ENCODE results near the gene ZNF69. TPM values are rescaled to one million over a fixed set of nuclear protein-coding genes. Genes with fewer than 3 reads are reported as not detected.

Gene ZNF69
- total and polyA plus RNA-seq, 2 of the 4 experiments (the other 2 are of a cell fraction) = 2.7 to 12.0 TPM

- Histone ChIP-seq H4K8ac (ENCODE audit: low read depth in 2 of 2, low read length in 2 of 2) (no peak overlapping the region), H3K4me2 (ENCODE audit: low read depth, low read length) (no peak overlapping the region), H2BK5ac (ENCODE audit: low read depth, low read length, poor library complexity, severe bottlenecking) (no peak overlapping the region), H4K20me1 (ENCODE audit: insufficient read depth, low read length) (no peaks in the 10 kb centered on the region), H3K9me3 (ENCODE audit: control insufficient read depth, insufficient read depth, low read length) (peaks cover 50% of the 10 kb centered on the region), H3K18ac (ENCODE audit: low read depth, low read length) (no peak overlapping the region), H3K4me3 (ENCODE audit: insufficient read depth, low read depth, low read length) (no peak overlapping the region), H3K4ac (ENCODE audit: low read depth, low read length) (no peak overlapping the region), H3K56ac (ENCODE audit: extremely low read depth, insufficient read depth, low read length) (no peak overlapping the region), H2BK20ac (ENCODE audit: low read depth, low read length) (no peak overlapping the region), H3K27me3 (ENCODE audit: control insufficient read depth, insufficient read depth, low read length) (no peaks in the 10 kb centered on the region), H3K14ac (replicated peaks; ENCODE audit: low read depth, low read length) (no peak overlapping the region), H4K91ac (ENCODE audit: insufficient read depth, low read depth, low read length) (no peak overlapping the region), H4K5ac (ENCODE audit: low read depth, low read length) (no peak overlapping the region), H3K9me1 (ENCODE audit: insufficient read depth, low read length) (no peaks in the 10 kb centered on the region), H2BK120ac (ENCODE audit: low read depth, low read length) (no peak overlapping the region), H3K36me3 (ENCODE audit: control insufficient read depth, insufficient read depth, low read length) (peaks cover 16% of the 10 kb centered on the region), H2AFZ (replicated peaks; ENCODE audit: low read length, poor library complexity) (no peak overlapping the region), H3K4me1 (ENCODE audit: control insufficient read depth, insufficient read depth, low read length) (no peaks in the 10 kb centered on the region), H3K23ac (ENCODE audit: low read depth, low read length) (no peak overlapping the region), H2AK9ac (replicated peaks; ENCODE audit: low read depth, low read length, poor library complexity) (no peak overlapping the region), H3K79me1 (ENCODE audit: low read depth in 1 of 2, low read length in 2 of 2) (peaks cover 14 to 26% of the 10 kb centered on the region in 2 experiments; a peak in 3 of 4 replicates), H3K9ac (ENCODE audit: low read depth, low read length) (no peak overlapping the region), H2BK15ac (ENCODE audit: low read depth, low read length) (no peak overlapping the region), H2AK5ac (ENCODE audit: low read depth, low read length) (no peak overlapping the region), H3K27ac (ENCODE audit: insufficient read depth, low read length) (no peak overlapping the region)
- ATAC-seq (ENCODE audit: low read depth) (no peak), DNase-seq (no peak)
- in situ Hi-C loops (cut with MboI; ENCODE audit: low sequenced_read_pairs) (no loop called here), dilution Hi-C loops (cut with HindIII; ENCODE audit: low sequenced_read_pairs, unreplicated experiment) (no loop called here), intact Hi-C loops (cut with micrococcal nuclease) (no loop called here)
- ChIA-PET POLR2A (ENCODE audit: unreplicated experiment) (no interaction called here), CTCF (no interaction called here)
- WGBS, 2 experiments (ENCODE audit: extremely low coverage in 2 of 2, insufficient read length in 1 of 2) = 63% methylated on average over 2 of the region's 12 CpGs; no CpG with 5 or more reads in 1 of the 2 experiments
- BruUV-seq (replicated peaks) = no TSS peak
- TF ChIP-seq, protein P1, sequence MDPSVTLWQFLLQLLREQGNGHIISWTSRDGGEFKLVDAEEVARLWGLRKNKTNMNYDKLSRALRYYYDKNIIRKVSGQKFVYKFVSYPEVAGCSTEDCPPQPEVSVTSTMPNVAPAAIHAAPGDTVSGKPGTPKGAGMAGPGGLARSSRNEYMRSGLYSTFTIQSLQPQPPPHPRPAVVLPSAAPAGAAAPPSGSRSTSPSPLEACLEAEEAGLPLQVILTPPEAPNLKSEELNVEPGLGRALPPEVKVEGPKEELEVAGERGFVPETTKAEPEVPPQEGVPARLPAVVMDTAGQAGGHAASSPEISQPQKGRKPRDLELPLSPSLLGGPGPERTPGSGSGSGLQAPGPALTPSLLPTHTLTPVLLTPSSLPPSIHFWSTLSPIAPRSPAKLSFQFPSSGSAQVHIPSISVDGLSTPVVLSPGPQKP (IDR thresholded peaks at IDR 0.05; ENCODE audit: borderline replicate concordance, low read depth, low read length) = no peak
- TF ChIP-seq CTCF (conservative IDR thresholded peaks at IDR 0.05; ENCODE audit: low read depth, low read length) = no peak
- TF ChIP-seq SMC3 (IDR thresholded peaks at IDR 0.05; ENCODE audit: low read depth, low read length) = no peak
- TF ChIP-seq CEBPB (IDR thresholded peaks at IDR 0.05; ENCODE audit: low read depth, low read length) = no peak
- TF ChIP-seq BHLHE40 (IDR thresholded peaks at IDR 0.05; ENCODE audit: low read depth, low read length) = no peak
- no peak for TF ChIP-seq RFX5 (IDR thresholded peaks at IDR 0.05; ENCODE audit: low read depth, low read length)
- TF ChIP-seq FOS (IDR thresholded peaks at IDR 0.05; ENCODE audit: low read depth, low read length) = no peak
- TF ChIP-seq, protein P2, sequence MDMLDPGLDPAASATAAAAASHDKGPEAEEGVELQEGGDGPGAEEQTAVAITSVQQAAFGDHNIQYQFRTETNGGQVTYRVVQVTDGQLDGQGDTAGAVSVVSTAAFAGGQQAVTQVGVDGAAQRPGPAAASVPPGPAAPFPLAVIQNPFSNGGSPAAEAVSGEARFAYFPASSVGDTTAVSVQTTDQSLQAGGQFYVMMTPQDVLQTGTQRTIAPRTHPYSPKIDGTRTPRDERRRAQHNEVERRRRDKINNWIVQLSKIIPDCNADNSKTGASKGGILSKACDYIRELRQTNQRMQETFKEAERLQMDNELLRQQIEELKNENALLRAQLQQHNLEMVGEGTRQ (IDR thresholded peaks at IDR 0.05; ENCODE audit: low read depth, low read length) = no peak
- TF ChIP-seq RAD21 (IDR thresholded peaks at IDR 0.05; ENCODE audit: low read length) = no peak
- TF ChIP-seq RCOR1 (IDR thresholded peaks at IDR 0.05; ENCODE audit: insufficient replicate concordance, low read length) = no peak
- no peak for TF ChIP-seq MAFK (IDR thresholded peaks at IDR 0.05; ENCODE audit: low read depth, low read length)
- no peak for TF ChIP-seq NFE2L2 (IDR thresholded peaks at IDR 0.05; ENCODE audit: low read depth, low read length)
- TF ChIP-seq MXI1 (IDR thresholded peaks at IDR 0.05; ENCODE audit: borderline replicate concordance, low read depth, low read length) = no peak
- TF ChIP-seq MAZ (IDR thresholded peaks at IDR 0.05; ENCODE audit: borderline replicate concordance, low read depth, low read length) = no peak
- TF ChIP-seq POLR2A (IDR thresholded peaks at IDR 0.05; ENCODE audit: low read depth, low read length) = no peak
- no peak for TF ChIP-seq CHD1 (IDR thresholded peaks at IDR 0.05; ENCODE audit: low read depth, low read length)
Observed at GRCh38 chr19:11856596-11857250, 30.9 kb upstream of the ZNF69 start.
